Suppressor macrophage (primary cell): ENCODE data around the gene HSPA4.
A peak's percentile ranks its signal among the peaks of the same experiment; 100 is the strongest.
"Not testable (repeated sequence)": the region's sequence is repeated elsewhere in the genome, so short reads cannot be mapped to it uniquely, and the experiment has no call there.

ENCODE experiments used
- DNase-seq, 4 experiments: peaks; one replicate each; pipeline ENCODE4 v3.0.0-alpha.2; 2020 to 2022
- total RNA-seq, 17 experiments: gene quantifications; one replicate each; lab custom pipeline; 2026; ENCODE audit warnings: mixed read lengths in 6 of 17, inconsistent platforms in 3 of 17; lab: John Stamatoyannopoulos, UW

The HSPA4 gene
- total RNA-seq, result 104 to 341 (median 247) reads per million in 17 experiments

- DNase-seq, result peak; percentile 99 to 100 (median 100)
Observed at GRCh38 chr5:133051542-133052316, at the start of gene HSPA4. HSPA4 (plus strand) TSS chr5:133052013; CDS start chr5:133052251, 238 bp downstream.

GRCh38 chr5:133006653-133007052, 45.2 kb upstream of the HSPA4 start:
- DNase-seq, result no peak

DNA sequence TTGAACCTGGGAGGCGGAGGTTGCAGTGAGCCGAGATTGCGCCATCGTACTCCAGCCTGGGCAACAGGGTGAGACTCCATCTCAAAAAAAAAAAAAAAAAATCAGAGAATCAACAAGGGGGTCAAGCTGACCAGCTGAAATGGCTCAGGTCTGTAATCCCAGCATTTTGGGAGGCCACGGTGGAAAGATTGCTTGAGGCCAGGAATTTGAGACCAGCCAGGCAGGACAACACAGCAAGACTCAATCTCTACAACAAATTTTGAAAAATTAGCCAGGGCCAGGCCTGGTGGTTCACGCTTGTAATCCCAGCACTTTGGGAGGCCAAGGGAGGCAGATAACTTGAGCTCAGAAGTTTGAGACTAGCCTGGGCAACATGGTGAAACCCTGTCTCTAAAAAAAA, 43.4 kb upstream of the HSPA4 start:
- DNase-seq, result not testable (repeated sequence)

- DNase-seq, result no peak
Observed at GRCh38 chr5:133015466-133015865, 36.3 kb upstream of the HSPA4 start.

DNA sequence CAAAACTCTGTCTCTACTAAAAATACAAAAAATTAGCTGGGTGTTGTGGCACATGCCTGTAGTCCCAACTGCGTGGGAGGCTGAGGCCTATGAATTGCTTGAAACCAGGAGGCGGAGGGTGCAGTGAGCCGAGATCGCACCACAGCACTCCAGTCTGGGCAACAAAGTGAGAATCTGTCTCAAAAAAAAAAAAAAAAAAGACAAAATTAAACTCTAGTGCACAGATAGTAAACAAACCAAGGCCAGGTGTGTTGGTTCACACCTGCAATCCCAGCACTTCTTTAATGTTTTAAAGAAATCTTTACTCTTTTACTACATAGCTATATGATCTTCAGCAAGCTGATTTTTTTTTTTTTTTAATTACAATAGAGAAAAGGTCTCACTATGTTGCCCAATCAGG, 33.8 kb upstream of the HSPA4 start:
- DNase-seq, result no peak

GRCh38 chr5:133019471-133019870, 32.3 kb upstream of the HSPA4 start:
- DNase-seq, result not testable (repeated sequence)

DNA sequence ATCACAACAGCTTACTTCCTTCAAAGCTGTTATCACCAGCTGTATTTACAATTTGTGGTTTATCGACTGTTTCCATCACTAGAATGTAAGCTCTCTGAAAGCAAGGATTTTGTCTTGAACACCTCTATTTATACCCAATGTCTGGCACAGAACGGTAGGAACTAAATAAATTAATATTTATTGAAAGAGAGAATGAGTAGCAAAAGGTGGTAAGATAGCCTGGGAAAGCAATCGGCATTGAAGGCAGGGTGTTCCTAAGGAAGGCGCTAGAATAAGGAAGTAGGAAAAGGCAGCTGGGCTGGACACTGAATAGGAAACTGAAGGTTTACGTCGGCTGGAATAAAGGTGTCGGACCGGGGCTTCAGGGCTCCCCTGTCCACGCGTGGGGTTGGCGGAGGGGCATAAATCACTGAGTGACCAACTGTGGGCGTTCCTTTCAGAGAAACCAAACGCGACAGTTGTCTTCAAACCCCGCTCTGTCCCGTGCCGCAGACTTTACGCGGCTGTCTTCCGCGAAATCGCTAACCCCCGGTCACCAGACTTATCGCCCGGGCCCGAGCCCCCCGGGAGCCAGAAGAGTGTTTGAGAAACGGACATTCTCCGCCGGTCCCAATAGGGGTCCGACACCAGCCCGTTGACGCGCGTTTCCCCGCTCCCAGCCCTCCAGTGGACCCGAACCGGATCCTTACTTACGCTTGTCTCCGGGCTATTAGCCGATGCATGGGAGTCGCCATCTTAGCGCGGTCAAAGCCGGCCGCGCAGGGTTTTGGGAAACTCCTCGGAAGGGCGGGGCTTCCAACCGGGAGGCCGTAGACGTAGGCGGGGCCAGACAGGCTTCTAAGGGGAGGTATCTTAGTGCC, 25.8 kb upstream of the HSPA4 start, which contains the start of gene ZCCHC10:
ZCCHC10 (minus strand) TSS at position 746 of the 860 bp plus-strand sequence; CDS start at position 734, 12 bp downstream.
- DNase-seq, result peak; percentile 94 to 97 (median 96)

DNA sequence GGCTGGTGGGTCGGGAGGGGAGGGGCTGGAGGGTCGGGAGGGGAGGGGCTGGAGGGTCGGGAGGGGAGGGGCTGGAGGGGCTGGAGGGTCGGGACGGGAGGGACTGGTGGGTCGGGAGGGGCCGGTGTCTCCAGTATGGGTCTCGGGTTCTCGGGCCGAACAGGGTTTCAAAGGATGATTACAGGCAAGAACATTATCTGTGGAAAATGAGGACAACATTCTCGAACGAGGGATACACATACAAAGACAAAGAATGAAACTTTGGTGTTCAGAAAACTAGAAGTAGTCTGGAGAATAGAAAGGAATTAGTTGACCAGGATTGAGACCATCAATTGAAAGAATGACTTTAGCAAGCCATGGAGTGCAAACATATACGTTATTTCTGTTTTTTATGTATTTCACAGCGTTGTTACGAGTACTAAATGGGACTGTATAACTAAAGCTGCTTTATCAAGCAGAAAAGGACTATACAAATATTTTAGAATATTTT, 25.1 kb upstream of the HSPA4 start:
- DNase-seq, result no peak

DNA sequence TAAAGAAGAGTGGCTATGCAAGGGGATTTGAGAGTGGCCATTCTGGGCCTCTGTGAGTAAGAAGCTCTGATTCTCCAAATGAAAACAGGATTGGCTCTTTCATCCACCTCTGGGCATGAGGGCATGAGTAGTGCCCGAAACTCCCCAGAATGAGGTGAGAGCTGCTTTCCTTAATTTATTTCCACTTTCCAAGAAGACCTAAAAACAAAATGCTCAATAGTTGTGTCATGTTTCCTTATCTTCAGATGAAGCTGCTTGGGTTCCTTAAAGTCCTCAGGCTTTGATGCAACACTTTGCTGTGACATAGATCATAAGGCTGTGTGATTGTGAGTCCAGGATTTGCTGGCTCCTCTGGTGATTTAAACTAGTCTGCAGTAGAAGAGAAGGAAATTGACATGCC, 22.4 kb upstream of the HSPA4 start:
- peak; percentile 32 to 78 (median 64) for DNase-seq

DNA sequence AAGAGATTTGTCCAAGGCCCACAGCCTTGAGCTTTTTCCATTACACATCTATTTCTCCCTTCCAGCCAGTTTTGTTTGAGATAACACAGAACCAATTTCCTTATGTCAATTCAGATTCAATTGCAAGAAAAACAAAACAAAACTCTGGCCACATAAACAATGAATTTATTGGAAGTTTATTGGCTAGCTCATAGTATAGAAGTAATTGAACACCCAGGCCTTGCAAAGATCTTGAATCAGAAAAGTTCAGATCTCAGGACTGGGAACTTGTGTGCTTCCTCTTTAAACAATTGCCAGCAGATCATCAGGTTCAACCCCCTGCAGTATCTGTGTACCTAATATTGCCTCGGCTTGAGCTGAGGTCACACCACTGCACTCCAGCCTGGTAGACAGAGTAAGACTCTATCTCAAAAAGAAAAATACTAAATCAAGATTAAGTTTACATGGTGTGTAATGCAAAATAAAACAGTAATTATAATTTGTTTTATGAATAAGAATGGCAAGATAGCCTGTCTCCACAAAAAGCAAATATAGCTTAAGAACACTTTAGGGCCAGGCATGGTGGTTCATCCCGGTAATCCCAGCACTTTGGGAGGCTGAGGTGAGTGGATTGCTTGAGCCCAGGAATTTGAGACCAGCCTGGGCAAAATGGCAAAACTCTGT, 21.3 kb upstream of the HSPA4 start:
- peak in 1 of 4 experiments; percentile 19 for DNase-seq

DNA sequence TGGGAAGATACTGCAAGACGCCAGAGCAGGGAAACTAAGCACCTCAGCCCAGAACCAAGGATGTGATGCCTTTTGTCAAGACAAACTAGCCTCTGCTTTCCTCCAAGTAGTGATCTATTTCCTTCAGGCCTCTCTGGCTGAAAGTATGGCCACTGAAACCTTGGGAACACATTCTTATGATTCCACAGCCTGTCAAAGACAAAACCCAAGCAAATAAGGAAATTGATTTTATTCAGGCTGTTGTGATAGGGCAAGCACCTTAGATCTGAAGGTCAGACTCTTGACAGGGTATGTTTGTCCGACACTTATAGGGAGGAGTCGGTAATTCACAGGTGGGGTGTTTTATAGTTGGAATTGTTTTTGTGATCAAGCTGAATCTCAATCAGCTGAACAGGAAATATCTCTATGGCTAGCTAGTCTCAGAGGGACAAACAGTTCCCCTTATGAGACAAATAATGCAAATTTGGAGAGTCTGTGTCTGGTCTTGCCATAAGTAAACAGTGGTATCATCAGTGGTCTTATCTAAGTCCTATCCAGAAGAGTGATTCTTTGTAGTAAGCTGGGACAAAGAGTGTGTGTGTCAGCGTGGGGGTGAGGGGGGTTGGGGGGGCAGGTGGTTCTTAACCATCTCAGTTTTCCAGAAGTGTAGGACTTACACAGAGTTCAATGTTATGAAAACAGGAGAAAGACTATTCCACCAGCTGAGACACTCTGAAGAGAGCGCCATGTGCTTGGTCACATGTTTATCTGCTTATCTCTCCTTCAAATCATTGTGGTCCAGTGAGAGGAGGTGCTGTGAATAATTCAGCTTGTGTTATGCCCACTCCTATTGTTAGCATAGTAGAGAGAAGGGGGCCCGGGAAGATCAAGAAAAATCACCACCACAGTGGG, 18.7 kb upstream of the HSPA4 start:
- no peak for DNase-seq

- DNase-seq, result peak in 3 of 4 experiments; percentile 42 to 58 (median 56)
Observed at GRCh38 chr5:133034064-133034463, 17.7 kb upstream of the HSPA4 start.

GRCh38 chr5:133035224-133035623, 16.6 kb upstream of the HSPA4 start:
- DNase-seq, result peak; percentile 46 to 74 (median 62)

- peak; percentile 22 to 67 (median 61) for DNase-seq
Observed at GRCh38 chr5:133036677-133037076, 15.1 kb upstream of the HSPA4 start.

GRCh38 chr5:133041157-133041784, 10.5 kb upstream of the HSPA4 start:
- DNase-seq, result no peak

DNA sequence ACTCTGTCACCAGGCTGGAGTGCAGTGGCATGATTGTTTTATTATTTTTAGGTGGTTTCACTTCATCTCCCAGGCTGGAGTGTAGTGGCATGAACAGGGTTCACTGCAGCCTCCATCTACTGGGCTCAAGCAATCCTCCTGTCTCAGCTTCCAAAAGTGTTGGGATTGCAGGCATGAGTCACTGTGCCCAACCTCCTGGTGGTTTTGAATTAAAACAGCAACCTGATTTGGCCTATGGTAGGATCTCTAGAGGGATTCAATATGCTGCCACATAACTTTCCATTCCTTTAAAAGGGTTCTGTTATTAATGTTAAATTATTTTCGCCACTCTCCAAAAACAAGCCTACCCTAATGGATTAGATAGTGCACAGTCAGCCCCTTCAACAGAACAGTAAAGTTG, 9.9 kb upstream of the HSPA4 start:
- no peak for DNase-seq

- DNase-seq, result not testable (repeated sequence)
Observed at GRCh38 chr5:133046560-133046959, 5.3 kb upstream of the HSPA4 start.

DNA sequence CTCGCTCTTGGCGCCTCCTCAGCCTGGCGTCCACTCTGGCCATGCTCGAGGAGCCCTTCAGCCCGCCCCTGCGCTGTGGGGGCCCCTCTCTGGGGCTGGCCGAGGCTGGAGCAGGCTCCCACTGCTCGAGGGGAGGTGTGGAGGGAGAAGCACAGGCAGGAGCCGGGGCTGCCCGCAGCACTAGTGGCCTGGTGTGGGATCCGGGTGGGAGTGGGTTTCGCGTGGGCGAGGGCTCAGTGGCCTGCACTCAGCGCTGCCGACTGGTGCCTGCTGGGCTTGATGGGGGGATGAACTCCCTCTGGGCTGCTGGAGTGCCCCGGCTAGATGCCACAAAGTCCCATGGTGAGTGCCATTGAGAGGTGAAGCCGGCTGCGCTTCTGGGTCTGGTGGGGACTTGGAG, 4.4 kb upstream of the HSPA4 start:
- DNase-seq, result no peak

DNA sequence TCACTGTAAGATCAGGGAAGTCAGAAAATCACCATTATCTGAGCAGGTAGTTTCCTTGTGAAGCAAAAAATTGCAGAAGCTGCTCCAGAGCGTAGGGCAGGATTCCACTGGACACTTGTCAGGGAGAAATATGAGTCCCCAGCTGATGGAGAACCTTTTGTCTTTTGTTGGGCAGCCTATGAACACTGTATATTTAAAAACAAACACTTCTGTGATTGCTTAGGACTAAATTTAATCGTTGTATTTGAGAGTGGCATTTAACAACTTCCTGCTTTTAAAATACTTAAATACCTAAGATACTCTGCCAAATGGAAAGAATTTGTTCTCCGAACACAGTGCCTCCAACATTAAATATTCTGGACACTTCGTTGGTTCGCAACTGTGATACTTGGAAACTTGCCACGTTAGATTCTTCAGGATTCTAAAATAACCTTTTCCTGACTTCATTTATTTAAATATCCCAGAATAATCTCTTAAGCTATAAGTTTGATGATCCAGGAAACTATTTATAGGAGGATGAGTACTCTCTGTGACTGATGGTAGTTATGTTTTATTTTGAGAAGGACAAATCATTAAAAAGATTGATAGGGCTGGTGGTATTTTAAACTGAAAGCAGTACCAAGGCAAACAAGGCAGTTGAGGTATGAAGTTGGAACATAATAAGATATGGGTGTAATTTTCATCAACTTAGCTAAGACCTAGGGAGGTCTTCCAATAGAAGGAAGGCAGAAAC, 2.7 kb upstream of the HSPA4 start:
- DNase-seq, result no peak

DNA sequence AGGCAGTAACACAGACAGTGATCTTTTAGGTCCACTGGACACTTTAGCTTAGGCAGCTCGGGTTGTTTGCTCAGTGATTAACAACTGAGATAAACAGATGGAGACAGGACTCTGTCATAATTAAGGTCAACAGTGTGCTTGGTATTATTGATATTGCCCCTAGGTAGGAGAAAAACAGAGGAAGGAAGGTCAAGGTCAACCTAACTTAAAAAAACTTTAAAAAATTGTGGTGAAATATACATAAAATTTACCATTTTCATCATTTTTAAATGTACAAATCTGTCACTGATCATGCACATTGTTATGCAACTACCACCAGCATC, 2.1 kb upstream of the HSPA4 start:
- DNase-seq, result no peak

DNA sequence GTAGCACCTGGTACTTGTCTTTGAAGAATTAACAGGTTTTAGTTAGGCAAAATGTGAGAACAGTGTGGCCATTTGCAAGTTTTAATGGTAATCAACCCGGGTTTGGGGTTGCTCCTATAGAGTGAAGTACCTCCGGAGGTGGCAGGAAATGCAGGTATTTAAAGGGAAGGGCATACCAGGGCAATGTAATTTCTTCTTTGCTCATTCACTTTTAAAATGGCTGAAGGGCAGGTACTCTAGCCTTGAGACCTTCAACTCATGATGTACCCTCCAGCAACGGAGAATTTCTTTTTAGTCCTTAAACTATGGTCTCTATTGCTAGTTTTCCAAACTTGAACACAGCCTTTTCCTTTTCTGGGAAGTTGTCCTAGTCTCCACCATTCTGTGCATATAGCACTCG, 1.3 kb upstream of the HSPA4 start:
- no peak for DNase-seq
